Measurements from ENCODE around the gene JAKMIP3.

GRCh38 chr10:132022241-132022640 lies 43.5 kb upstream of the JAKMIP3 start:
- TF ChIP-seq CTCF (IDR thresholded peaks at IDR 0.05) = no peak
- no peak for TF ChIP-seq POLR2A (IDR thresholded peaks at IDR 0.05)

Data from esophagus squamous epithelium (tissue), 4 donors.